Kidney (tissue), 14 donors: Measurements from ENCODE around the gene IFNE. TPM values are rescaled to one million over a fixed set of nuclear protein-coding genes. Genes with fewer than 3 reads are reported as not detected.

Source experiments
- DNase-seq, 5 donors: peaks; one replicate each; pipeline ENCODE4 v3.0.0-alpha.2; 2013 to 2020
- FAIRE-seq: peaks from 2 replicates; lab custom pipeline; 2012; peaks lifted over from hg19 to GRCh38; lab: Jason Lieb, UNC
- H3K27ac ChIP-seq, 2 donors: one replicate each; pipeline ENCODE4 v1.7.0; 2013; ENCODE audit warnings: low read depth in 2 of 2, low read length in 2 of 2, inconsistent platforms in 1 of 2
- H3K27me3 ChIP-seq: one replicate; pipeline ENCODE4 v1.7.1; 2013; ENCODE audit warnings: low read length, inconsistent platforms; ENCODE audit not compliant: control insufficient read depth, insufficient read depth
- H3K36me3 ChIP-seq, 3 donors: one replicate each; pipeline versions ENCODE4 v1.7.0 to v1.7.1; 2013; ENCODE audit warnings: low read length in 3 of 3, control low read depth in 1 of 3, inconsistent platforms in 1 of 3; ENCODE audit not compliant: insufficient read depth in 3 of 3, control insufficient read depth in 2 of 3
- H3K4me1 ChIP-seq, 3 donors: one replicate each; pipeline versions ENCODE4 v1.7.0 to v1.7.1; 2013; ENCODE audit warnings: low read length in 3 of 3, inconsistent platforms in 1 of 3, low read depth in 1 of 3; ENCODE audit not compliant: control insufficient read depth in 2 of 3, insufficient read depth in 2 of 3
- H3K4me3 ChIP-seq, 3 donors: one replicate each; pipeline versions ENCODE4 v1.7.0 to v1.8.1; 2013; ENCODE audit warnings: low read length in 3 of 3, control low read depth in 1 of 3, inconsistent platforms in 1 of 3
- H3K9ac ChIP-seq, 3 donors: one replicate each; pipeline versions ENCODE4 v1.7.0 to v1.7.1; 2013; ENCODE audit warnings: low read length in 3 of 3, control low read depth in 1 of 3, inconsistent platforms in 1 of 3
- H3K9me3 ChIP-seq, 3 donors: one replicate each; pipeline versions ENCODE4 v1.7.0 to v1.7.1; 2013; ENCODE audit warnings: low read length in 3 of 3, control low read depth in 1 of 3, inconsistent platforms in 1 of 3; ENCODE audit not compliant: control insufficient read depth in 2 of 3, insufficient read depth in 1 of 3
- intact Hi-C: fragments of 100-400 bp; cut with DNase I; formaldehyde crosslinking; loops from one replicate; pipeline ENCODE4 v1.11.1; 2022
- polyA plus RNA-seq: library from polyadenylated mRNA; stranded (reverse); fragments of 350-450 nt; fragmentation: Illumina TruSeq; extraction: RNeasy Lipid Tissue Mini Kit (QIAGEN cat#74804); gene quantifications from one replicate; pipeline ENCODE4 v1.2.3, GENCODE V29; 2014; ENCODE audit warnings: low read depth, low replicate concordance; ENCODE audit not compliant: insufficient read depth
- total RNA-seq: library from RNA; stranded (reverse); fragmentation: NEBNext Ultra II Directional; extraction: Animal tissue kit (Norgen Biotek cat#: 25700); gene quantifications from one replicate; pipeline ENCODE4 v1.2.1, GENCODE V29; 2021
- TF ChIP-seq, protein P1 (sequence below): IDR thresholded peaks from 3 replicates; pipeline ENCODE4 v1.5.1; 2012; ENCODE audit warnings: mild to moderate bottlenecking, moderate library complexity, borderline replicate concordance; ENCODE audit not compliant: insufficient read depth; ENCODE audit errors: extremely low read depth
- donor health status: control.
- donor health status: control.
- donor health status: control.
- donor health status: control.
- donor health status: control.
- donor health status: DM: yes; HTN: yes; CAD: no.
- donor health status: Normal renal cell carcinoma (clear cell type).

The IFNE gene
- total and polyA plus RNA-seq, 2 donors from 2014 or later = 1.1 TPM; not detected in 1

DNA sequence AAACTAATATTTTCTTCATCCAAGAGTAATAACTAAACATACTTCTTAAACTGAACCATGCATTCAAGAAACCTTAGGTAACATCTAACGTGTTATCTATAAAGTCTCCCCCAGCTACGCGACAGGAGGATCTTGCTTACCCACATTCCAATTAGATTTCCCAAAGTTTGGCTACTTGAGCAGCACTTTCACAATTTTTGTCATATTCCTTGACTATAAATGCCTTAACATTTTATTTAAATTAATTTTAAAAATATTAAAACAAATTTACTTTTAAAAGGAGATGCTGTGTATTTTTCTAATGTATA lies 25.3 kb upstream of the IFNE start:
- DNase-seq = no peak
- no peak overlapping the region for H3K4me3 ChIP-seq
- H3K4me1 ChIP-seq = no peaks in the 10 kb centered on the region
- H3K9me3 ChIP-seq = no peaks in the 10 kb centered on the region
- TF ChIP-seq, protein P1, sequence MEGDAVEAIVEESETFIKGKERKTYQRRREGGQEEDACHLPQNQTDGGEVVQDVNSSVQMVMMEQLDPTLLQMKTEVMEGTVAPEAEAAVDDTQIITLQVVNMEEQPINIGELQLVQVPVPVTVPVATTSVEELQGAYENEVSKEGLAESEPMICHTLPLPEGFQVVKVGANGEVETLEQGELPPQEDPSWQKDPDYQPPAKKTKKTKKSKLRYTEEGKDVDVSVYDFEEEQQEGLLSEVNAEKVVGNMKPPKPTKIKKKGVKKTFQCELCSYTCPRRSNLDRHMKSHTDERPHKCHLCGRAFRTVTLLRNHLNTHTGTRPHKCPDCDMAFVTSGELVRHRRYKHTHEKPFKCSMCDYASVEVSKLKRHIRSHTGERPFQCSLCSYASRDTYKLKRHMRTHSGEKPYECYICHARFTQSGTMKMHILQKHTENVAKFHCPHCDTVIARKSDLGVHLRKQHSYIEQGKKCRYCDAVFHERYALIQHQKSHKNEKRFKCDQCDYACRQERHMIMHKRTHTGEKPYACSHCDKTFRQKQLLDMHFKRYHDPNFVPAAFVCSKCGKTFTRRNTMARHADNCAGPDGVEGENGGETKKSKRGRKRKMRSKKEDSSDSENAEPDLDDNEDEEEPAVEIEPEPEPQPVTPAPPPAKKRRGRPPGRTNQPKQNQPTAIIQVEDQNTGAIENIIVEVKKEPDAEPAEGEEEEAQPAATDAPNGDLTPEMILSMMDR = no peak
- FAIRE-seq = no peak
- intact Hi-C loops = no loop called here
- H3K9ac ChIP-seq = no peak overlapping the region
- H3K27me3 ChIP-seq = no peaks in the 10 kb centered on the region
- H3K27ac ChIP-seq = no peak overlapping the region
- H3K36me3 ChIP-seq = no peaks in the 10 kb centered on the region

GRCh38 chr9:21506626-21507482 lies 24.7 kb upstream of the IFNE start:
- FAIRE-seq (no peak), DNase-seq (peak in 1 of 5 donors; percentile 2)
- TF ChIP-seq, protein P1 = no peak
- H3K9me3 ChIP-seq = no peaks in the 10 kb centered on the region
- no peaks in the 10 kb centered on the region for H3K4me1 ChIP-seq
- H3K4me3 ChIP-seq = no peak overlapping the region
- H3K36me3 ChIP-seq = no peaks in the 10 kb centered on the region
- no peaks in the 10 kb centered on the region for H3K27me3 ChIP-seq
- no peak overlapping the region for H3K27ac ChIP-seq
- H3K9ac ChIP-seq = no peak overlapping the region
- intact Hi-C loops = no loop called here

DNA sequence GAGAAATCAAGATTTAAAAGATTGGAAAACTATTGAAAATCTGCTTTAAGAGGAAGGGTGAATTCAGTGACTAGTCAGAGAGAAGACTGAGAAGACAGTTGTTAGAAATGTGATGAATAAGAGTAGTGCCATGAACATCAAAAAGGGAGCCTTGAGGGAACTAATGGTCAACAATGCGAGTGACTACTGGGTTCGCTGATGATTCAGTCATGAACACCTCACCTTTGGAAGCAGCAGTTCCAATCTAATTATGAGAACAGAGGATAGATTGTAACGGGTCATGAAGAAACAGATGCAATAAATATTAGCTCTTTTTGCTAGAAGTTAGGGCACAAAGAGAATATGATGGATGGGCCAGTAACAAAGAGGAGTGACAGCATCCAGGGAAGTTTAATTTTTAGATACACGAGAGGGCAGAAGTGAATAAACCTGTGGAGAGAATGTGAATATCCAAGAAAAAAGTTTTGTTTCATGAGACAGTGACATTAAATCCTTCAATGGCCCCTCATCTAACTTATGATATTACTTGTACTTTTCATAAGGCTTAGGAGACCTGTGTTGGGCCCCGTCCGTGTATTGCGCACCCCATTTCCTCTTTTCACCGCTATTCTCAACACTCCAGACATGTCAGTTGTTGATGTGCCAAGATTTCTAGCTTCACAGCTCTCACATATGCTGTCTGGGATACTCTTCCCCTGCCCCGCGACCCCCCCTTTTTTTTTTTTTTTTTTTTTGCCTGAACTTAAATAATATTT lies 23.5 kb upstream of the IFNE start:
- Histone ChIP-seq H3K27me3 (no peaks in the 10 kb centered on the region), H3K4me3 (no peak overlapping the region), H3K9me3 (no peaks in the 10 kb centered on the region), H3K4me1 (no peaks in the 10 kb centered on the region), H3K27ac (no peak overlapping the region), H3K9ac (no peak overlapping the region), H3K36me3 (no peaks in the 10 kb centered on the region)
- intact Hi-C loops = no loop called here
- DNase-seq = no peak
- TF ChIP-seq, protein P1 = no peak
- no peak for FAIRE-seq
